Stimulated activated effector memory CD8-positive, alpha-beta T cell treated with anti-CD3 and anti-CD28 coated beads, Interleukin-12 subunit alpha, Interleukin-12 subunit beta, amount 100 ng/mL, for 72 hours (primary cell): ENCODE results near the gene LCA5.
"Not testable (repeated sequence)": the region's sequence is repeated elsewhere in the genome, so short reads cannot be mapped to it uniquely, and the experiment has no call there.

ENCODE experiments used
- ATAC-seq: fragments of 150-1000 bp; cut with Tn5 transposase; 2 replicates; pipeline ENCODE4 v1.10.0; 2021
- DNase-seq, 2 donors: peaks; one replicate each; pipeline ENCODE4 v3.0.0; 2021 to 2022; ENCODE audit warnings: low spot score in 2 of 2
- H3K27ac Mint-ChIP-seq: one replicate; pipeline ENCODE4 v1.8.0; 2022; ENCODE audit warnings: mild to moderate bottlenecking, mixed read lengths
- H3K36me3 Mint-ChIP-seq: one replicate; pipeline ENCODE4 v1.8.0; 2022; ENCODE audit warnings: mild to moderate bottlenecking, mixed read lengths
- H3K4me1 Mint-ChIP-seq: one replicate; pipeline ENCODE4 v1.8.0; 2022; ENCODE audit warnings: mixed read lengths
- H3K4me3 Mint-ChIP-seq: one replicate; pipeline ENCODE4 v1.8.0; 2022; ENCODE audit warnings: mild to moderate bottlenecking, mixed read lengths
- H3K9me3 Mint-ChIP-seq: one replicate; pipeline ENCODE4 v1.8.0; 2022; ENCODE audit warnings: mixed read lengths

LCA5 gene

DNA sequence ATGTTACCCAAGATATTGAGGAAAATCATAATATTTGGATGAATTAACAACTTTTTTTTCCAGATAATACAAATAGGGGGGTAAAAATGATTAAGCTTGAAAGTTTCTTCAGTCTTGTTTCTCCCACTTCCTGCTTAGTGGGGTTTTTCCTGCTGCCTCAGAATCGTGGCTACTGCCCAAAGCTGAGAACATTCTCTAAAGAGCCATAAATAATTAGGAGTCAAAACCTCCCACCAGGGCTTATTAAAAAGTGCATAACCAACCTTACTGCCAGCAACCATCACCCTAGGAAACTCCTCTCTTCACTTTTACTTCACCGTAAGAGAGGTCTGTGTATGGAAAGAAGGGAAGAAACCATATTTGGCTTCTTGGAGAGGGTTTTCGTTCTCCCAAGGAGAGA, 9.0 kb upstream of the LCA5 start:
- no peaks in the 10 kb centered on the region for H3K36me3 Mint-ChIP-seq
- H3K27ac Mint-ChIP-seq, result no peak overlapping the region
- ATAC-seq (no peak), DNase-seq (no peak)
- no peak overlapping the region for H3K4me3 Mint-ChIP-seq
- H3K9me3 Mint-ChIP-seq, result no peaks in the 10 kb centered on the region
- H3K4me1 Mint-ChIP-seq, result no peaks in the 10 kb centered on the region

DNA sequence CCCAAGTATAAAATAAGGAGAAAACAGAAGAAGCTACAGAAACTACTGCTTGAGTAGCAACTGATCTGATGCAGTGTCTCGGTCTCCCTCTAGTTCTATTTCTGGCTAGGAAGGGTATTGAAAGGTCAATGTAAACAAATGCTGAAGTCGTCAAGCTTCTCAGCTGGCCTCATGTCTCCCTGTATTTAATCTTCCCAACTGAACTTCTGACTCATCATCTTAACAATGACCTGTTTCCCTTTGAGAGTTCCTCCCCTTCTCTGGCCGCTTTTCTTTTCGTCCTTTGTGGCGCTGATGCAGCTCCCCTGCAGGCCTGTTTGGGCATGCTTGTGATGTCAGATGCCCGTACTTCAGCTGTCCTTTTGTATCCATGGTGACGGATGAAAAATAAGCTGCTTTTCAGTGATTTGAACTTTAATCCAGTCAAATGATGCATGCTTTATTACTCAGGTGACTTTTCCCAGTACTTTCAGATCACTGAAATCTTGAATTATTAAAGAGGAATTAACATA, 7.8 kb upstream of the LCA5 start:
- Mint-ChIP-seq H3K27ac (no peak overlapping the region), H3K36me3 (no peaks in the 10 kb centered on the region), H3K9me3 (peaks cover 3% of the 10 kb centered on the region), H3K4me1 (no peaks in the 10 kb centered on the region), H3K4me3 (no peak overlapping the region)
- no peak for ATAC-seq
- no peak for DNase-seq

DNA sequence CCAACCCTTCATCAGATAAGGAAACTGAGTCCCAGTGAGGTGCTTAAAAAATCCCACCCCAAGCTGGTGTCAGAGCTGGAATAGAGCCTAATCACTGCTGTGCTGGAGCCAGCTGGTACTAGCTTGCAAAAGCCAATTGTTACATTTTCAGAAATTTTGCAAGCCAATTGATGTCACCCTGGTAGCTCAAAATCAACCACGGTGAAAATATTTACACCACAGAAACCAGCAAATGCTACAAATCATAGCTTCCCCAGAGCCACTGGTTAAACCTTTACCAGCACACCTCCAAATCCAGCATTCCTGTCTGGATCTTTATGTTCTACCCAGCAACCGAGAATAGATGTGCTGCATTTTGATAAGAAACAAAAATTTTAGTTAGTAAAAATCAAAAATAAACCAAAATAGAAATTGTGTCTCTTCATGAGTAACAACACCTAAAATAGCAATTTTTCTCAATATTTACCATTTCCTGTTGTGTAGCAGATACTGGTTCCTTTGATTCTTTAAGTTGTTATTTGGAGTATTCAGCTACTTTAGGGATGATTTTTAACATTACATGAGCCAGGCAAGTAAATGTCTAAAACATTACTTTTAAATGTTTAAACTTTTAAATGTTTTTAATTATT, 7.2 kb upstream of the LCA5 start:
- Mint-ChIP-seq H3K9me3 (peaks cover 3% of the 10 kb centered on the region), H3K4me1 (no peaks in the 10 kb centered on the region), H3K27ac (no peak overlapping the region), H3K36me3 (no peaks in the 10 kb centered on the region), H3K4me3 (no peak overlapping the region)
- ATAC-seq (no peak), DNase-seq (no peak)

DNA sequence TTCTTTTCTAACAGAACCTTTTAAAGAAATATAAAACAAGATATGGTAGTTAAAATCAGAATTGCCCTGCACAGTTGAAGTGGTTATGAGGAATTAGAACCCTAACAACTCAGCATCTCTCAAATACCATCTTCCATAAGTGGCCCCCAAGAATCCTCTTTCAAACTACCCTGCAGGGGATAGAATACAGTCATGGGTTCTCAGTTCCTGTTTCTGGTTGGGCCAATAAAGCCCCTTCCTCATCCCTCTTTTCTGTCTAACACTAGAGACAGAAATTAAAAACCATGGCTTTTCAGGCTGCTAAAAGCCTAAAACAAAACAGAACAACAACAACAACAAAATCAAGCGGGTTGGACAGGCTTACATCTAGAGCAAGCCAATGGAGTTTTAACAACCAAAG, 6.7 kb upstream of the LCA5 start:
- no peak for ATAC-seq
- peaks cover 3% of the 10 kb centered on the region for H3K9me3 Mint-ChIP-seq
- H3K27ac Mint-ChIP-seq, result no peak overlapping the region
- no peak for DNase-seq
- no peak overlapping the region for H3K4me3 Mint-ChIP-seq
- no peaks in the 10 kb centered on the region for H3K4me1 Mint-ChIP-seq
- no peaks in the 10 kb centered on the region for H3K36me3 Mint-ChIP-seq

DNA sequence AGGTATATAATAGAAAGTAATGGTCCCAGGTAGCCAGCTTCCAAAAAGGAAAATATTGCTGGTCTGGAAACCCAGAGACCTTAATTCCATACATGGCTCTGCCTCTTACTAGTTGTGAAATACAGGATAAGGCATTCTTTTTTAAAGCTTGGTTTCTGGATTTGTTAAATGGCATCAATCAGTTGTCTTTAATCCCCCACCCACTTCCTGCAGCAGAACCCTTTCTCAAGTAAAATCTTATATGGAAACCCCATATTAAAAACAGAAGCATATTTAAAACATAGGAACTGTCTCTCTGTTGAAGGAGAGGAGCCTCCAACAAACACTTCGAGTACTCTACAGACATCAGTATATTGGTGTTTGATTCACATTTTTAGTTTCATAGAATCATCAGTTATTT, 6.2 kb upstream of the LCA5 start:
- no peak overlapping the region for H3K4me3 Mint-ChIP-seq
- H3K4me1 Mint-ChIP-seq, result no peaks in the 10 kb centered on the region
- ATAC-seq, result no peak
- no peaks in the 10 kb centered on the region for H3K36me3 Mint-ChIP-seq
- DNase-seq, result no peak
- H3K9me3 Mint-ChIP-seq, result peaks cover 3% of the 10 kb centered on the region
- H3K27ac Mint-ChIP-seq, result no peak overlapping the region

DNA sequence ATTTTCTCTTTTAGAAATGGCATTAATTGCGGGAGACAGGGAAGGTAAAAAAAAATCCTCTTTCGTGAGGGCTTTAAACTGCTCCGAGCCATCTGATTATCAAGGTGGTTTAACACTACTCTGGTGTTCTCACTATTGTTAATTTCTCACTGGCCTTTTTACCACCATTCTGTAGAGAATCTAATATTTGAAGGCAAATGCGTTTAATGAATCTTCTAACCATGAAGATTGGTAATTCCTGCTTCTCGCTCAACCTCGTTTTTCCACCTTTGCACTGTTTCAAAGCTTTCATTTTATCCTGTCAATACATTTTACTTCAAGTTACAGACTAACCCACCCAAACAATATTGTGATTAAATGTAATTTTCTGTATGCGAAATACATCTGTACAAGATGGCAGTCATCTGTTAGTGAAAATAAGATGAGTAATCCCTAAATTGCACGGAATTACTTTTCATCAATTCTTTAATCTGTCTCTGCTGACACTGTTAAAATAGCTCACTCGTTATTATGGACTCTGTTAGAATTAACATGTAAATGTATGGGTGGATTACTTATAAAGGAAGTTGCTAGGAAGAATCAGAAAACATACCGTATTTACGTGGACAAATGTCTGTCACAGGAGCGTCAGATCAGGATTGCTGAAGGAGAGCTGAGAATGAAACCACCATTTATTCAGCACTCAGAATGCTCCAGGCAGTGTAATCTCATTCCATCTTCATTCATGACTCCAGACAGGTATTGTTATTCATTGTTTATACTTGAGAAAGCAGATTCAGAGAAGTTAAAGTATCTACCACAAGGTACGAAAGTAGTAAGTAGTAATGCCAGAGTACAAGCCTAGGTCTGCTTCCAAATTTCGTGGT, 1.1 kb upstream of the LCA5 start:
- Mint-ChIP-seq H3K4me1 (no peaks in the 10 kb centered on the region), H3K9me3 (peaks cover 7% of the 10 kb centered on the region), H3K36me3 (no peaks in the 10 kb centered on the region), H3K27ac (no peak overlapping the region), H3K4me3 (no peak overlapping the region)
- ATAC-seq (no peak), DNase-seq (no peak)

DNA sequence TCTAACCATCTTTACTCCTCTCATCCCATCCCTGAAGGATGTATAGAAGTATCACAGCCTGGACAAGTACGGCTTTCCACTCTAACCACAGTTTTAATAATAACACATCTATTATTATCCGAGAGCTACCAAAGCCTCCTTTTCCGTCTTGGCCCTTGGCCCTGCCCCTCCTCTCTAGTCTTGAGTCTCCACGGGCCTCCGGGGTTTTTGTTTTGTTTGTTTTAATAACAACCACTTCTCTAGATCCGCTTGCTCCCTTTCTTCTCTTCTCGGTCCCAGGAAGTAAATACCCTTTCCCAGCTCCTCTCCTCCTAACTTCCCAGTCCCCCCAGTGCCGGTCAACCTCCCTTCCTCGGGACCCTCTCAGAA, 661 bp downstream of the LCA5 start:
- Mint-ChIP-seq H3K4me1 (no peaks in the 10 kb centered on the region), H3K27ac (no peak overlapping the region), H3K36me3 (no peaks in the 10 kb centered on the region), H3K4me3 (no peak overlapping the region), H3K9me3 (peaks cover 7% of the 10 kb centered on the region)
- no peak for ATAC-seq
- DNase-seq, result no peak

DNA sequence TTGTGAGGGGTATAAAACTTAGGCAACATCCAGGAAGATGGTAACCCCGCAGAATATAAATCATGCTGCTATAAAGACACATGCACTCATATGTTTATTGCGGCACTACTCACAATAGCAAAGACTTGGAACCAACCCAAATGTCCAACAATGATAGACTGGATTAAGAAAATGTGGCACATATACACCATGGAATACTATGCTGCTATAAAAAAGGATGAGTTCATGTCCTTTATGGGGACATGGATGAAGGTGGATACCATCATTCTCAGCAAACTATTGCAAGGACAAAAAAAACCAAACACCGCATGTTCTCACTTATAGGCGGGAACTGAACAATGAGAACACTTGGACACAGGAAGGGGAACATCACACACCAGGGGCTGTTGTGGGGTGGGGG, 7.7 kb downstream of the LCA5 start:
- not testable (repeated sequence) for H3K27ac Mint-ChIP-seq, H3K9me3 Mint-ChIP-seq, H3K36me3 Mint-ChIP-seq, ATAC-seq, DNase-seq, H3K4me3 Mint-ChIP-seq, H3K4me1 Mint-ChIP-seq

DNA sequence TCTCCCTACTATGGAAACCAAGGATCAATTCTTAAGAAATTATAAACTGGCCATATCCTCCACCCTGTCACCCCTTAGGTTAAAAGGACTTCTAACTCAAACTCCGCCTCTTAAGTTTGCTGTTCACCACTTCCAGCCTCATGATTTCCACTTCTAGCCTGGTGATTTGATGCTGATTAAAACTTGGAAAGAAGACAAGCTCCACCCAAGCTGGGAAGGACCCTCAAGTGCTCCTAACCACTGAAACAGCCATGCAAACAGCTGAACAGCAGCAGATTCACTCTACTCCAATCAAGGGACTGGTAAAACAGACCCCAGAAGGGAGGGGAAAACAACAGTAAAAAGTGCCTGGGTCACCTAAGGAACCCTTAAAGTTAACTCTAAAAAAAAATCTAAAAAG, 10.3 kb downstream of the LCA5 start:
- Mint-ChIP-seq H3K4me3 (no peak overlapping the region), H3K36me3 (no peaks in the 10 kb centered on the region), H3K9me3 (peaks cover 10% of the 10 kb centered on the region), H3K27ac (no peak overlapping the region), H3K4me1 (no peaks in the 10 kb centered on the region)
- ATAC-seq (no peak), DNase-seq (no peak)

DNA sequence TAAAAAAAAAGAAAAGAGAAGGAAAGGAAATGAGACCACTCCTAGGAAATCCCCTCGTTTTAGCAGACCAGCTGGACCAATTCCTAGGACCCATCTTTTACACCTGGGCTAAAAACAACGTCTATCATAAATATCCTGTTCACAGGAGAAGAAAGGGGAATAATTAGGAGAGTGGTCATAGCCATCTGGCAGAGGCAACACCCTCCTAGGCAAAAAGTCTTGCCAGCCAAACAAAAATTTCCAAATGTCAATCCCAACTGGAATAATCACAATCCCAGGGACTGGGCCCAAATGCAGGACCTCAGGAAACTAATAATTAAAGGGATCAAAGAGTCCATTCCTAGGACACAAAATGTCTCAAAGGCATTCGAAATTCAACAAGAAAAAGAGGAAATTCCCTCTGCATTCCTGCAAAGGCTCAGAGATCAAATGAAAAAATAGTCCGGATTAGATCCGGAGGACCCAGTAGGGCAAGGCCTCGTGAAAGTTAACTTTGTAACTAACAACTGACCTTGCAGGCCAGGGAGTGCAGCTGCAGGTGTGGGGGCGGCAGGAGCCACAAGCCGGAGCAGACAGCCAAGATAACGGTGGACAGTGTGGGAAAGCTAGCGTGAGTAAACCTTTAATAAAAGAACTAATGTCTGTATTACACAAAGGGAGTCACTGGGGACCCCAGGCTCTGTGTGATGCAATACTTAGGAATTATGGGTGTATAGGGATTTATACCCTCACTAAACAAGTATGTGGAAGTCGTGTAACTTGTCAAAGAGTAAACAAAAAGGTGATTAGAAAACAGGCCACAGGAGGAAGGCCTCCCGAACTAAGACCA, 11.7 kb downstream of the LCA5 start:
- peaks cover 10% of the 10 kb centered on the region for H3K9me3 Mint-ChIP-seq
- H3K36me3 Mint-ChIP-seq, result no peaks in the 10 kb centered on the region
- ATAC-seq, result no peak

DNA sequence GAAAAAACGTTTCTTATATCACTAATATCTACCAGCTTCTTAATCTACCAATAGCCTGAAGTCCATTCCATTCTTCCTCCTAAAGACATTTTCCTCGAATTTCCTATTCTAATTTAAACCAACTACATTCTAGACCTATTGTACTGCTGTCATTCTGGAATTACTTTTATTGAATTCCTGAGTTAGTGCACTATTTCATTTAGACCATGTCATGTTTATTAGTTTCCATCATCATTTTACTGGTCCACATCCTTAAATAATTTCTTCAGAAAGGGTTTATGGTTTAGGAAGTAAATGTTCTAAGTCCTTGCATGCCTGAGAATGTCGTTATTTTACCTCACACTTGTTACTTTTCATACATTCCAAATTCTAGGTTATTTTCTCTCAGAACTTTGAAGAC, 13.2 kb downstream of the LCA5 start:
- no peaks in the 10 kb centered on the region for H3K4me1 Mint-ChIP-seq

More for the DNA sequence above, 11.7 kb downstream of the LCA5 start:
- no peak overlapping the region for H3K27ac Mint-ChIP-seq
- no peak for DNase-seq
- no peak overlapping the region for H3K4me3 Mint-ChIP-seq
- H3K4me1 Mint-ChIP-seq, result no peaks in the 10 kb centered on the region

DNA sequence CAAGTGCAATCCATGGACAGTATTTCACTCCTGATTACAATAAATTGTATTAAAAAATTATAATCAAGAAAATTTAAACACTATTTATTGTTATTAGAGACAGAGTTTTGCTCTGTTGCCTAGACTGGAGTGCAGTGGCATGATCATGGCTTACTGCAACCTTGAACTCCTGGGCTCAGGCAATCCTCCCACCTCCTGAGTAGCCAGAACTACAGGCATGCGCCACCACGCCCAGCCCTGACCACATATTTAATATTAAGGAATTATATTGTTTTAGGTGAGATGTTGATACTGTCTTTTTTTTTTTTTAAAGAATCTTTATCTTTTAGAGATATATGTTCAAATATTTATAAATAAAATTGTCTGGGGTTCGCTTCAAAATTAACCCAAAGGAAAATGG, 14.6 kb downstream of the LCA5 start:
- ATAC-seq, result no peak

More for the DNA sequence above, 13.2 kb downstream of the LCA5 start:
- DNase-seq (no peak), ATAC-seq (no peak)
- H3K9me3 Mint-ChIP-seq, result peaks cover 7% of the 10 kb centered on the region
- H3K4me3 Mint-ChIP-seq, result no peak overlapping the region
- no peaks in the 10 kb centered on the region for H3K36me3 Mint-ChIP-seq
- H3K27ac Mint-ChIP-seq, result no peak overlapping the region

DNA sequence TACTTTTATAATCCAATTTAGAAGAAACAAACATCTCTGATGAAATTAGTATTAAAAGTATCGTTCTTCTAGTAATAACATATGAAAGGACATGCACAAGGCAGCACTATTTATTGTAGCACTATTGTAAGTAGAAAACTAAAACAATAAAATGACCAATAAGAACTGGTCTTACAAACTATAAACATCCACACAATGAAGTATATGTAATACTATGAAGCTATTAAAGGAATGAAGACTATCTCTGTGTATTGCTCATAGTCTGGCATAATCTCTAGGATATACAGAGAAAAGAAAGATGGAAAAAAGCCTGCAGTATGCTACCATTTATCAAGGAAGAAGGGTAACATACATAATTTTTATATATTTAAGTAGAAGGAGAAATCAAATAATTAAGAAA, 16.7 kb downstream of the LCA5 start:
- Mint-ChIP-seq H3K36me3 (no peaks in the 10 kb centered on the region), H3K27ac (no peak overlapping the region), H3K4me1 (no peaks in the 10 kb centered on the region), H3K4me3 (no peak overlapping the region), H3K9me3 (peaks cover 4% of the 10 kb centered on the region)
- no peak for ATAC-seq
- DNase-seq, result no peak

More for the DNA sequence above, 14.6 kb downstream of the LCA5 start:
- H3K9me3 Mint-ChIP-seq, result peaks cover 7% of the 10 kb centered on the region
- no peak overlapping the region for H3K27ac Mint-ChIP-seq
- H3K4me1 Mint-ChIP-seq, result no peaks in the 10 kb centered on the region
- no peak overlapping the region for H3K4me3 Mint-ChIP-seq
- DNase-seq, result no peak
- H3K36me3 Mint-ChIP-seq, result no peaks in the 10 kb centered on the region

DNA sequence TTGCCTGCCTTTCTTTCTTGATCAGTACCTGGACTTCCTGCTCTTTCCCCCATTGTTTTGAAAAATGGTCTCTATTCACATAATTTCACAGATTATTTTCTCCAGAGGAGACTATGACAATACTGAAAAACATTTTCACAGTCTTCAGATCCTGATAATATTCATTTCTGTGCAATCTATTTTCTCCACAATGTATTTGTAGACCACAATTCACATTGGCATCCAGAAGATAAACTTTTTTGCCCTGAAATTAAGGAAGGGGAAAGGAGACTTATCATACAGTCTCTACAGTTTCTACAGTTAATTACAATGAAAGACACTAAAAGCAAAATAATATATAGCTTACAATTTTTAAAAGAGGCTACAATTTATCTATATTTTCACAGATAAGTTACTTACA, 18.4 kb downstream of the LCA5 start:
- no peaks in the 10 kb centered on the region for H3K4me1 Mint-ChIP-seq
- H3K36me3 Mint-ChIP-seq, result no peaks in the 10 kb centered on the region
- H3K4me3 Mint-ChIP-seq, result no peak overlapping the region
- no peak for DNase-seq
- H3K27ac Mint-ChIP-seq, result no peak overlapping the region
- H3K9me3 Mint-ChIP-seq, result peaks cover 3% of the 10 kb centered on the region
- ATAC-seq, result no peak

DNA sequence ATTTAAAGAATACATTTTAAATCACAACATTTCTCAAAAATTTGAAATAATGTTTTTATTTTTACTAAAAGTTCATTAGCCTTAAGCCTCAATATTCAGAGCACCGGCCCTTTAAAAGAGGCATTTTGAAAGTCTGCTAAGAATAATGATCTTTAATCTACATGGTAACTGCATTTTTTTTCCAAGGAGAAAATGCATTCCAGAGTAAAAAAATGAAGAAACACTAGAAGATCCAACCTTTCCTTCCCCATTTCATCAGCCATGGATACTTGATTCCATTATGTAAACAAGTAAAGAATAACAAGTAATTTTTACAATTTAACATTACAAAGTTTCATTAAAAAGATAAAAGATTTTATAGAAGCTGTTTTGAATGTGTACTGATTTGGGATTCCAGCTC, 21.8 kb downstream of the LCA5 start:
- Mint-ChIP-seq H3K27ac (no peak overlapping the region), H3K4me1 (no peaks in the 10 kb centered on the region), H3K36me3 (no peaks in the 10 kb centered on the region), H3K4me3 (no peak overlapping the region), H3K9me3 (no peaks in the 10 kb centered on the region)
- DNase-seq, result no peak
- no peak for ATAC-seq
